SU-DHL-6 (cell line): ENCODE data around the gene INF2.

ENCODE experiments used
- H2AFZ ChIP-seq: fragments of 200-600 bp; sonication (generic); 2 replicates; pipeline ENCODE4 v1.6.1; 2014; ENCODE audit warnings: low read depth, mild to moderate bottlenecking, moderate library complexity, mixed read lengths, antibody characterized with exemption, low read length; ENCODE audit not compliant: severe bottlenecking
- H3F3A ChIP-seq: fragments of 200-600 bp; shearing (Covaris generic); 2 replicates; pipeline ENCODE4 v1.6.0; 2016; ENCODE audit warnings: antibody characterized with exemption, mild to moderate bottlenecking; ENCODE audit not compliant: insufficient read depth
- H3K27ac ChIP-seq: fragments of 200-600 bp; sonication (generic); 2 replicates; pipeline ENCODE4 v1.5.1; 2016; ENCODE audit warnings: low read depth, mild to moderate bottlenecking, low read length, moderate library complexity, mixed read lengths
- H3K27me3 ChIP-seq: fragments of 200-600 bp; sonication (generic), shearing (Covaris generic); 2 replicates; pipeline ENCODE4 v1.6.0; 2014; ENCODE audit warnings: mild to moderate bottlenecking, low read length
- H3K36me3 ChIP-seq: fragments of 200-600 bp; sonication (generic); 2 replicates; pipeline ENCODE4 v1.6.1; 2014; ENCODE audit warnings: mild to moderate bottlenecking, low read length, mixed read lengths
- H3K4me2 ChIP-seq: fragments of 300-600, 200-600 bp; shearing (Covaris generic), sonication (generic); 2 replicates; pipeline ENCODE4 v1.6.0; 2014; ENCODE audit warnings: low read length, low read depth, mild to moderate bottlenecking; ENCODE audit not compliant: poor library complexity, severe bottlenecking
- H3K4me3 ChIP-seq: fragments of 200-600 bp; sonication (generic); 2 replicates; pipeline ENCODE4 v1.5.1; 2014; ENCODE audit warnings: antibody characterized with exemption, low read length, mild to moderate bottlenecking, mixed read lengths; ENCODE audit not compliant: insufficient read depth, poor library complexity, severe bottlenecking
- H3K79me2 ChIP-seq: fragments of 200-600 bp; sonication (generic); 2 replicates; pipeline ENCODE4 v1.6.1; 2014; ENCODE audit warnings: mild to moderate bottlenecking, low read length, moderate library complexity; ENCODE audit not compliant: insufficient read depth
- H3K9ac ChIP-seq: fragments of 200-600 bp; sonication (generic); 2 replicates; pipeline ENCODE4 v1.7.0; 2014; ENCODE audit warnings: mild to moderate bottlenecking, low read length
- H3K9me2 ChIP-seq: fragments of 200-600 bp; sonication (generic); replicated peaks from 2 replicates; pipeline ENCODE4 v1.6.1; 2014; ENCODE audit warnings: low read length; ENCODE audit not compliant: insufficient read depth
- H3K9me3 ChIP-seq: fragments of 200-600 bp; sonication (generic); 2 replicates; pipeline ENCODE4 v1.6.1; 2014; ENCODE audit warnings: low read length, mixed read lengths; ENCODE audit not compliant: insufficient read depth
- H4K20me1 ChIP-seq: fragments of 200-600 bp; sonication (generic); 2 replicates; pipeline ENCODE4 v1.6.1; 2014; ENCODE audit warnings: low read depth, mild to moderate bottlenecking, antibody characterized with exemption, low read length, moderate library complexity, mixed read lengths
- EZH2phosphoT487 ChIP-seq: fragments of 200-600 bp; sonication (generic), shearing (Covaris generic); conservative IDR thresholded peaks from 2 replicates; pipeline ENCODE4 v1.6.1; 2018; ENCODE audit warnings: mild to moderate bottlenecking, antibody characterized with exemption, low read length, moderate library complexity, mixed read lengths
- TF ChIP-seq, protein P1 (sequence below): fragments of 200-600 bp; sonication (generic); IDR thresholded peaks from one replicate; pipeline ENCODE4 v1.5.1; 2017; ENCODE audit warnings: antibody characterized with exemption, mild to moderate bottlenecking, low read length, moderate library complexity; ENCODE audit not compliant: insufficient read depth, poor library complexity, severe bottlenecking

Gene INF2

DNA sequence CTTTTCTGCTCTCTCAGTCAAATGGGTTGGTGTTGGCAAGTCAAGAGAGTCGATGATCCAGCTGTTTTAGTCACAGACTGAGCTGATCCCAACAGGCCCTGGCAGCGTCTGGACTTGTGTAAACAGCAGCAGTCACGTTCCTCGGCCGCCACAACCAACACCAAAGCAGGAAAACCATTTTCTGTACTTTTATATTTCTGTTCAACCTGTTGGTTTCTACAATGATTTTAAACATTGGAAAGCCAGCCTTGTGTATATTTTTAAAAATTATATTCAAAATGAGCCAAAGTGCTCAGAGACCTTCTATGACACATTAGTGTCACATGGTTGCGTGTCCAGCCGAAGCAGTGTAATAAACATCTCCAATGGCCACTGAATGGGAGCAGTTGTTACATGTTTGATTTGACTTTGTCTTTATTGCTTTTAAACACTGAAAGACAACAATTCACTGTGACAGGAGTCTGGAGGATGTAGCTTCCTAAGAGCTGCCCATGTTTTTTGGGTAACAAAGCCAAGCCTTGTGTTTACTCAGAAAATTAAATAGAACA, 57.6 kb downstream of the INF2 start:
- Histone ChIP-seq H3K4me3 (no peak overlapping the region), H3K36me3 (no peaks in the 10 kb centered on the region), H3K9me2 (no peaks in the 10 kb centered on the region), H3K79me2 (no peaks in the 10 kb centered on the region), H3K27me3 (no peaks in the 10 kb centered on the region), H3K27ac (no peak overlapping the region), H2AFZ (no peak overlapping the region), H3K9me3 (no peaks in the 10 kb centered on the region), H3F3A (no peaks in the 10 kb centered on the region), H4K20me1 (no peaks in the 10 kb centered on the region), H3K9ac (no peak overlapping the region), H3K4me2 (no peak overlapping the region)
- no peak for TF ChIP-seq EZH2phosphoT487
- TF ChIP-seq, protein P1, sequence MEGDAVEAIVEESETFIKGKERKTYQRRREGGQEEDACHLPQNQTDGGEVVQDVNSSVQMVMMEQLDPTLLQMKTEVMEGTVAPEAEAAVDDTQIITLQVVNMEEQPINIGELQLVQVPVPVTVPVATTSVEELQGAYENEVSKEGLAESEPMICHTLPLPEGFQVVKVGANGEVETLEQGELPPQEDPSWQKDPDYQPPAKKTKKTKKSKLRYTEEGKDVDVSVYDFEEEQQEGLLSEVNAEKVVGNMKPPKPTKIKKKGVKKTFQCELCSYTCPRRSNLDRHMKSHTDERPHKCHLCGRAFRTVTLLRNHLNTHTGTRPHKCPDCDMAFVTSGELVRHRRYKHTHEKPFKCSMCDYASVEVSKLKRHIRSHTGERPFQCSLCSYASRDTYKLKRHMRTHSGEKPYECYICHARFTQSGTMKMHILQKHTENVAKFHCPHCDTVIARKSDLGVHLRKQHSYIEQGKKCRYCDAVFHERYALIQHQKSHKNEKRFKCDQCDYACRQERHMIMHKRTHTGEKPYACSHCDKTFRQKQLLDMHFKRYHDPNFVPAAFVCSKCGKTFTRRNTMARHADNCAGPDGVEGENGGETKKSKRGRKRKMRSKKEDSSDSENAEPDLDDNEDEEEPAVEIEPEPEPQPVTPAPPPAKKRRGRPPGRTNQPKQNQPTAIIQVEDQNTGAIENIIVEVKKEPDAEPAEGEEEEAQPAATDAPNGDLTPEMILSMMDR = no peak

DNA sequence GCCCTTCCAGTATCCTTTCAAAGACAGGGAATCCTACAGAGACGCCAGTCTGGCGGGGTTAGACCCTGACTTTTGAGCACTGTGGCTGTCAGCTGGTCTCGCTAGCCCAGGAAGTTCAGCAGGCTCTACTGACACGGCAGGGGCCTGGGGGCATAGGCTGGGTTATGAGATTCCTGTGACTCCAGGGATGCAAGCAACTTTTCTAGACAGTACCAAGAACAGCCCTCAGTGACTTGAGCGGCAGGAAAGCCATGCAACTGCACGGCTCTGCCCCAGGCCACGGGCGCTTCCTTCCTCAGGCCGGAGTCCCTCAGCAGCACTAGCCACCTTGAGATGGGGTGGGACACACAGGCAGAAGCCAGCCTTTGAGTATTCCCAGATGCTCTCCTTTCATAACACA, 58.5 kb downstream of the INF2 start:
- Histone ChIP-seq H3K9ac (no peak overlapping the region), H3K4me2 (no peak overlapping the region), H3K27me3 (no peaks in the 10 kb centered on the region), H3K9me2 (no peaks in the 10 kb centered on the region), H3F3A (no peaks in the 10 kb centered on the region), H3K36me3 (no peaks in the 10 kb centered on the region), H2AFZ (no peak overlapping the region), H3K9me3 (no peaks in the 10 kb centered on the region), H3K79me2 (no peaks in the 10 kb centered on the region), H4K20me1 (no peaks in the 10 kb centered on the region), H3K27ac (no peak overlapping the region), H3K4me3 (no peak overlapping the region)
- TF ChIP-seq, protein P1 = no peak
- TF ChIP-seq EZH2phosphoT487 = no peak

DNA sequence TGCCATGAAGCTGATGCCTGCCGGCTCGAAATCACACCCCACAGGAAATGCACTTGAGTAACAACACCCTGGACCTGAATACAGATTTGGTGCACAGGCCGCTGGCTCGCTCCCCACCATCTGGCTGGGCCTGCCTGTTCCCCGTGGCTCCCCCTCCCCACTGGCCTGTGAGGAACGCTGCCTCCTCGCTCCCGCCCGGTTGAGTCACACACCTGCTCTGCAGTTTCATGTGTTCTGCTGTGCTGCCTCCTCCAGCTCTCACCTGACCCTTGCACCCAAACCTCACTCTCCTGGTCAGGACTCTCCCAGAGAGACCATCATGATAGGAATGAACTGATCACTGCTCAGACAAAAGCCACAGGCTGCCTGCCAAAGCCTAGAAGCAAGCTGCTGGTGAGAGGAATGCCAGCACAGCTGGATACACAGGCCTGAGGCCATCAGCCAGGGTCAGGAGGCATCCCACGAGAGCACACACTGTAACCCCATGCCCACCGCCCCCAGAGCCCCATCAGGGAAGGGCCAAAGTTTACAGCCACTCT, 59.8 kb downstream of the INF2 start:
- Histone ChIP-seq H3F3A (no peaks in the 10 kb centered on the region), H3K4me2 (no peak overlapping the region), H3K27ac (no peak overlapping the region), H3K9me3 (no peaks in the 10 kb centered on the region), H2AFZ (no peak overlapping the region), H3K4me3 (no peak overlapping the region), H3K79me2 (peaks cover 12% of the 10 kb centered on the region), H3K27me3 (no peaks in the 10 kb centered on the region), H3K9me2 (no peaks in the 10 kb centered on the region), H4K20me1 (no peaks in the 10 kb centered on the region; the same call in 1 of the 2 replicates), H3K36me3 (no peaks in the 10 kb centered on the region), H3K9ac (no peak overlapping the region)
- TF ChIP-seq, protein P1 = no peak
- TF ChIP-seq EZH2phosphoT487 = no peak
